Measurements from ENCODE around the gene DCTN2.

DCTN2 gene

DNA sequence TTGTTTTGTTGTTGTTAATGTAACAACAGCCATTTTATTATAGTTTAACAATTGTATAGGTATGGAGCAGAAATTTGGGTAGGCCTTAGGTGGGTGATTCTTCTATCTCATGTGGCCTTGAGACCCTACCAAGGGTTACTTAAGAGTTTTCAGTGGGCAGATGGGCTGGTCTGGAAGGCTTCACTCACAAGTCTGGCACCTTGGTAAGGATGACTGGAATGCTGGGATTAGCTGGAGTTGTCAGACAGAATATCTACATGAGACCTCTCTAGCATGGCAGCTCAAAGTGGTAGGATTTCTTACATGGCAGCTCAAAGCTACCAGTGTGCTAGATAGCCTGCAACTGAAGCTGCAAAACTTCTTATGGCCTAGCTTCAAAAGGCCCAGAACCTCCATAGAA is 61.3 kb downstream of the DCTN2 start:
- FAIRE-seq, result no peak

DNA sequence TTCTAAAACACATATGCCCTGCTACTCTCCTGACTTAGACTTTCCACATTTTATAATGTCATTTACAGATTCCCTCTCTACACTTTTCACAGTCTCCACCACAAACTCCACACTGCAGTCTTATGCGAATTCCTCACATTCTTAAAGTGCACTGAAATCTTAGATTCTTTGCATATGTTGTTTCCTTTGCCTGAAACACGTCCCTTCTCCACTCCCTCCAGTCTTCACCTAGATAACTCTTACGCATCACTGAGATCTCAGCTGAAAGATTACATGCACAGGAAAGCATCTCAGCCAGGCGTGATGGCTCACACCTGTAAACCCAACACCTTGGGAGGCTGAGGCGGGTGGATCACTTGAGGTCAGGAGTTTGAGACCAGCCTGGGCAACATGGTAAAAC is 63.5 kb downstream of the DCTN2 start:
- FAIRE-seq, result no peak

DNA sequence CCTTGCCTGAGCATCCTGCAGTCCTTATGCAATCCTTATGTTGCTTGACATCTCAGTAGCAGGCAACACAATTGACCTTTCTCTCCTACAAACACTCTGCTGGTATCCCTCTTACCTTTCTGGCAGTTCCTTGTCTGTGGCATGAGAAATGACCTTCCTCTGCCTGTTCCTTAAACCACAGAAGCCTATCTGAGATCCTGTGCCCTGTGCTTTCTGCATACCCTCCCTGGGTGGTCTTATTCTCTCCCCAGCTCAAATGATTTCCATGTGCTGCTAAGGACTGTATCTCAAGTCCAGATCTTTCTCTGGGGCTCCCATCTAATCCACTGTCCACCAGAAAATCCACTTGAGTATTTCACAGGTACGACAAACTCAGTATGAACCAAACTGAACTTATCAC is 65.3 kb downstream of the DCTN2 start:
- no peak for FAIRE-seq
